ENCODE results near the gene TMEM63C.

TMEM63C gene

DNA sequence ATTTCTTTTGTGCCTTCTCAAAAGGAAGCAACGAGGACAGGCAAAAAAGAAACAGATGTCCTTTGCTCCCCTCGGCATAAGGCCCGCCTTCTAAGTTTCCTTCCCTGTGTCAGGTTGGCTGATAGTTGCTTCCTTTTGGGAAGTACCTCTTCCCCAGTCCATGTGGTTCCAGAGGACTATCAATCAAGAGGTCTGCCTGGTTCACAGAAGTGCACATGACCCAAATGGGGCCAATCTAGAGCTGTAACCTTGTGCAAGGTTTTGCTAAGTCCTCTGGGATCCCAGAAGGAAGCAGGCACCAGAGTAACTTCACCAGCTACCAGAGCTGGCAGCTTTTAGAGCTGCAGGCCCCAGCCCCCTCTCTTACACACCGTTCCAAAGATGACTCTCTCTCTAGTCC is 42.6 kb downstream of the TMEM63C start:
- DNase-seq, result no peak

DNA sequence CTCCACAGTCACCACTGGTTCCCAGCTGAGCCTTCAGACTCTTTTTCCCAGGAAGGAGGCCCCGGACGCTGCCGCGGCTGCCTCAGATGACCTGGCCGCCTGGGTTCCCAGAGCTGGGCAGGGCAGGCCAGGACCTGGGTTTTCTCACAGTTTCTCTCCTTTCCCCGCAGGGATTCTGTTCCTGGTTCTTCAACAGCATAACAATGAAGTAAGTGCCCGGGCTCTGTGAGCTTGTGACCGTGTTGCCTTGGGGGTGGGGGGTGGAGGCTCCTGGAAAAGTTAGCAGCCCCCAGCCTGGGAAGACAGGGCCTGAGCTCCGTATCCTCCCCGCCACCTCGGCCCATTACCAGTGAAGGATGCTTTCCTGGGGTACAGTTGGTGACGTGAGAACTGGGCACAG is 43.7 kb downstream of the TMEM63C start:
- no peak for DNase-seq

DNA sequence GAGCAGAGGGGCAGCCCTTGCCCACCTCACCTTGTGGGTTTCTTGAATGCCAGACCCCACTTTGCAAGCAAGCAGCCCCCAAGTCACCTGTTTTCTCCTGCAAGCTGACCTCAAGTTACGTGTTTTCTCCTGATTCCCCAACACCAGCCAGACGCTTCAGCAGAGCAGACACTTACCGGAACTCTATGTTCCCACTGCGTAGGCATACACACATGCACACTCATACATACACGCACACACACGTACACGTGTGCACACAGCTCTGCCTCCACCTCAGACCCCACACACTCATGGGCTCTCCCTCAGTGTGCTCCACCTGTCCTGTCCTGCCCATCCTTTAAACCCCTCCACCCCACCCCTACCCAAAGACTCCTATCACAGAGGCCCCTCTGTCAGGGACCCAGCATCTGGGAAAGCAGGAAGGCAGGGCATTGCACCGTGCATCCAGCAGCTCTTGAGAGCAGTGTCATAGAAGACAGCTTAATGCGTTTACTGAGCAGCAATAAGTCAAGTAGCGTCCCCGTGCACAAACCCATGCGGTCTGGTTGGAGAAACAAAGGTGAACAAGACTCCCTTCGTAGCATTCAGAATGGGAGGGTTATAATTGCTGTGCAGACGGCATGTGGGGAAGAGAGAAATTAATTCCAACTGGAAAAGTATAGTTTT is 44.4 kb downstream of the TMEM63C start:
- no peak for DNase-seq

DNA sequence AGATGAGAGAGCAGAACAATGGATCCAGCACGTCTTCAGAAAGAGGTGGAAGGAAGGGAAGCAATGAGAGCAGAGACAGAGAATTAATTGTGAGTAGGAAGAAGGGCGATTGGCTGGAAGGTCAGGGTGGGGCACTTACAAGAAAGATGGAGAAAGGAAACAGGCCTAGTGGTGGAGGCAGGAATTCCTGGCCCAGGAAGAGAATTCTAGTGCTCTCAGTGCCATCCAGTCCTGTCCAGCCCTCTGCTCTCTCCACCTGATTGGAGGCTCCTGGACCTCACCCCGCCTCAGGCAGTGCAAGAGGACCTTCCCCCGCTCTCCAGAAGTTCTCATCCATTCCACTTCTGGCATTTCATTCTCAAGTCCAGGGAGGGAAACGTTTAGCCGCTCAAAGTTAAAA is 46.5 kb downstream of the TMEM63C start:
- DNase-seq, result no peak

DNA sequence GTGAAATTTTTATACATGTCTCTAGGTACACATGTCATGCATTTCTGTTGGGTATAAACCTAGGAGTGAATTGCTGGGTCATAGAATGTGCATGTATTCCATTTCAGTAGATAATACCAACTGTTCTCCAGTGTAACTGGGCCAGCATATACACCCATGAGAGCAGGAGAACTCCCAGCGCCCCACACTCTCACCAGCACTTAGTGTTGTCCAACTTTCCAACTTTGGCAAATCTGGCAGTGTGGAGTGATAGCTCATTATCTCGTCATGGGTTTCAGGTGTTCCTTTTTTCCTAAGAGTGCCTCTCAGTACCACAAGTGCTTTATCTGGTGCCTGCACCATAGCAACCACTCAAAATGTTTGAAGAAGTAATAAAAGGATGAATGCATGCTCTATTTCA is 49.3 kb downstream of the TMEM63C start:
- no peak for DNase-seq

DNA sequence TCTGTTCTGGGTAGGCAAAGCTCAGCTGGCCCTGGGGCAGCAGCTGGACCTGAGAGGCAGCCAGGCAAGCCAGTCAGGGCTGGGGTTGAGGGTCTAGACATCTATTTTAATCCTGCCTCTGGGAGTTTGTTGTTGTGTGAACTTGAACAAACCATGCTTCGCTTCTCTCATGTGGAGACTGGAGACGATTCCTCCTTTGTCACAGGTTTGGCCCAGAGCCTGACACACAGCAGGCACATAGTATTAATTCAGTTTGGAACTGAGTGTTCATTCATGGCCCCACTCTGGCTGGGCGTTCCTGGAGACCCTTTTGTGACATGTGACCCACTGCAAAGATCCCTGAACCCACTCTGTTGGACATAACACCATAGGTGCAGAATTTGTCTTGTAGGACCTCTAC is 50.1 kb downstream of the TMEM63C start:
- DNase-seq, result no peak

DNA sequence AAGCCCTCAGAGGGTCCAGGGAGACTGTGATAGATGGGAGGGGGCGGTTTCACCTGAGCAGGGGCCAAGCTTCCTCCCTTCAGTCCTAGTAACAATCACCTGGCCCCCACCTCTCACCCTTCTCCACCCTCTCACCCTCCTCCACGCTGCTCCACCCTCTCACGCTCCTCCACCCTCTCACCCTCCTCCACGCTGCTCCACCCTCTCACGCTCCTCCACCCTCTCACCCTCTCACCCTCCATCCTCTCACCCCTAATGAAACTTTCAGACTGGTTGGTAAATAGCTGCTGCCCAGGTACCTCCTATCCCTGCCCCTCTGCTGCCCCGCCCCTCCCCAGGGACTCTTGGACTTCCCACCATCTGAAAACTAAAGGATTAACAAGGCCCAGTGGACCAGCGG is 55.2 kb downstream of the TMEM63C start:
- no peak for DNase-seq

DNA sequence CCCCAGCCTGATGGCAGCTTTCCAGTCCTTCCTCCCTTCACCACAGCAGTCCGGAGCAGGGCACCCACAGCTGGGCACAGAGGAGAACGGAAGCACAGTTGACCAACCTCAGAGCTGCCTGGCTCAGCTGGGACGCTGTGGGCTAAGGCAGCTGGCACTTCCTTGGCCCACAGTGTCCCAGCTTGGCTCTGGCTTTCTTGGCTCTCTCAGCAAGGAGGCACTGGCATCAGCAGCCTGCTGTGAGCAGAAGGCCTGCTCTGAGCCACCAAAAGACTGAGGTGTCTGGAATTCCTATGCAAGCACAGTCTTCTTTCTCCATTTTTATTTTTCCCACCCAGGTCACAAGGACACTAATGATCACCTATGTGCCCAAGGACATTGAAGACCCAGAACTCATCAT is 56.8 kb downstream of the TMEM63C start:
- DNase-seq, result no peak

DNA sequence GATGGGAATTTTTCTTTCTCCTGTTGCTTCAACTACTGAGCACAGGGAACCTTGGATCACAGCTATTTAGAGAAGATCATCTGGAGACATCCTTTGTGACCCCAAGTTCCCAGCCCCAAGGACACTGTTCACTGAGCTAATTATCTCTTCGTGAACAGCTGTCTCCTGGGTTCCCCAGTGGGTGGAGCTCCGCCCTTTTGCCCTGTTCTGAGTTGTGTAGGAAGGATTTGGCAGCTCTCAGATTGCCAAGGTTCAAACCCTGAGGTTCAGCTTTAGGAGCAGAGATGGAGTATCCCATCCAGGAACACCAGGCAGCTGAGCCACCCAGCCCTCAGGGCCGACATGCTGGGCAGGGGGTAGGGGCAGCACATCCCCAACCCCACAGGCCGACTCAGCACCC is 57.4 kb downstream of the TMEM63C start:
- no peak for DNase-seq

DNA sequence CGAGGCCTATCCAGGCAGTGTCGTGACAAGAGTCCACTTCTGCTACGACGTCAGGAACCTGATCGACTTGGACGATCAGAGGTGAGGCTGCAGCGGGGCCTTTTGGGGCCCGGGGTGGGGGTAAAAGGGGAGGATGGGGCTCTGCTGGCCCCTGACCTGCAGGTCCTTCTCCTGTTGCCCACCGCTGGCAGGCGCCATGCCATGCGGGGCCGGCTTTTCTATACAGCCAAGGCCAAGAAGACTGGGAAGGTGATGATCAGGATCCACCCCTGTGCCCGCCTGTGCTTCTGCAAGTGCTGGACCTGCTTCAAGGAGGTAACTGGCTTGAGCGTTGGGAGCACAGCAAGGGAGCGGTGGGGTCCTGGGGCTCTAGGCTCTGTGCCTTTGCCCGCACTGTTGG is 57.8 kb downstream of the TMEM63C start:
- no peak for DNase-seq

DNA sequence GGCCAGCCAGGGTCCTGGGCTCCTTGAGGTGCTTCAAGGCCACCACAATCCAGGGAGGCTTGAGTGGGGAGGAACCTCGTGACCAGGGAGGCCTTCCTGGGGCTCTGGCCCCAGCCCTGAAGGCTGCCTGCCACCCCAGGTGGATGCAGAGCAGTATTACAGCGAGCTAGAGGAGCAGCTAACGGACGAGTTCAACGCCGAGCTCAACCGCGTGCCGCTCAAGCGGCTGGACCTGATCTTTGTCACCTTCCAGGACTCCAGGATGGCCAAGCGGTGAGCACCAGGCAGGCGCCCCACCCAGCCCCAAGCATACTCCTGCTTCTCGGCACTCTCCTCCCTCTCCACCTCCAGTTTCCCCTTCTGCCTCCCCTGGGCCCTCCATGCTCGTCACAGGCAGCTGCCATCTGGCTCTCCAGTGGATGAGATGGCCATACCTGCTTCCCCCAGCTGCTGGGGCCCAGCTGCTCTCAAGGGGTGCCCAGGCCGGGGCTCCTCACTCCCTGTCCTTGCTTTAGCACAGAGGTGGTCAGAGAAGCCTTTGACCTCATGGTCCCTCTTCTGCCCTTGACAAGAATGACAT is 58.8 kb downstream of the TMEM63C start:
- no peak for DNase-seq

DNA sequence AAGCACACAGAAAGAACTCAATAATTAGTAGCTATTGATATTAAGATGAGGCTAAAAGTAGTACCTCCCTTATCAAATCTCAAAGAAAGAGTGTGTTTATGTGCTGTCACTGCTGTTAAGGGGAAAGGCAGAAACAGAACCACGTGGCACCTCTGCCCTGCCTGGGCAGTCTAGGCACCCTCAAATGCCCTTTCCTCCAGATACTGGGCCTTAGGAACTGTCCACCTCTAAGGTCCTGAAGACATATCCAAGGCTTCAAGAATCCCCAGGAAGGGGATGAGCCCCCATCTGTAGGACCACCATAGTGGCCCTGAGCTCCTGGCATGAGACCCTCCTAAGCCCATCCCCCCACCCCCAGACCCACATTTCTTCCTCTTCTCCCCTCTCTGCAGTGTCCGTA is 60.4 kb downstream of the TMEM63C start:
- no peak for DNase-seq

DNA sequence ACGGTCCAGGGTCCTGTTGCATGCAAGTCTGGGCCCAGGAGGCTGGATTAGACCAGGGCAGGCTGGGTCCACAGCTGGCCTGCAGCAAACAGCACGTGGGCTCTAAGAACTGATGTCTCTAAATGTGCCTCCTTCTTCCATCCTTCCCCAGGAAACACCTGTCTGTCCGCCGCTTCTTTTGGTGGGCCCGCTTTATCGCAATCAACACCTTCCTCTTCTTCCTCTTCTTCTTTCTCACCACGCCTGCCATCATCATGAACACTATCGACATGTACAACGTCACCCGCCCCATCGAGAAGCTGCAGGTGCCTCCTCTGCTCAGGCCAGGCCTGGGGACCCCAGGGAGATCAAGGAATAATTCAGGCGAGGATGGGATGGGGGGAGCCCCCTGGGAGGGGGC is 61.2 kb downstream of the TMEM63C start:
- DNase-seq, result no peak

DNA sequence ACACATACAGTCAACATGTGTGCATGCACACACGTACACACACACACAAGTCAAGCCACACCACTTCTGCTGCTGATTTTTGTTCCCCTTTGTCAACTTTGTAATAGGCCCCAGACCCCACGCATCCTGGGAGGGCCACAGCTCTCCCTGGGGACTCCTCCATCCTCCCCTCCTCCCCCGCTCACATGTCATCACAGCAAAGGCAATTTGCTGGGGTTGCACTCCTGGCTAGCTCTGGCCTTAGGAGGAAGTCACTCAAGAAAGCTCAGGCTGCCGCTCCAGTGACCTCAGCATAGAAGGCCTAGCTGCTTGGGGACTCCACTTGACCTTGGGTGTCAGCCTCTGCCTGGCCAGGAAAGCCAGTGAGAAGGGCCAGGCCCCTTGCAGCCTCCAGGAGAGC is 62.3 kb downstream of the TMEM63C start:
- DNase-seq, result no peak

DNA sequence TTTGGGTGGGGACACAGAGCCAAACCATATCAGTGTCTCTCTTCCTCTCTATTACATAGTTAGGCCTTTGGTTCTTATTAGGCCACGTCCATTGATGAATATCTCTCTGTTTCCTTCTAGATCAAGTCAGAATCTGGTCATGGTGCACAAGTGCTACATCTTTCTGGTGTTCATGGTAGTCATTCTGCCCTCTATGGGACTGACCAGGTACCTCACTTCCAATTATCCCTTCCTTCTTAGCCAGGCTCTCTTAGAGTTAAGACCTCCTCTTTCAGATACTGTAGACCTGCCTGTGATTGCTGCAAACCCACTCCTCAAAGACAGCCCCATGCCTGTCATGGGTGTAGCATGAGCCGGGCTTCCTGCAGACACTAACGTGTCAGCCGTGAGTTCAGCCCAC is 64.2 kb downstream of the TMEM63C start:
- DNase-seq, result no peak

DNA sequence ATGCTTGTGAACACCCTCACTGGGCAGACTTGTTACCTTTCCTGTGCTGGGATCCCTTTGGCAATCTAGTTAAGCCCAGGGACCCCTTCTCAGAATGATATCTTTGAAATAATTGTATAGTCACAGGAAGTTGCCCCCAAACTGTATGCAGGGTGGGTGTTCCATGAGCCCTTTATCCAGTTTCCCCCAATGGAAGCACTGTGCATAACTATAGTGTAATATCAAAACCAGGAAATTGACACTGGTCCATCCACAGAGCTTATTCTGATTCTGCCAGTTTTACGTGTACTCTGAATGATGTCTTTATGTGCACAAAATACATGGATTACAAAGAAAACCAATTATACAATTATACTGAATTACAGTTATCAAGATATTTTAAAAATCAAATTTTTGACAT is 65.2 kb downstream of the TMEM63C start:
- no peak for DNase-seq

DNA sequence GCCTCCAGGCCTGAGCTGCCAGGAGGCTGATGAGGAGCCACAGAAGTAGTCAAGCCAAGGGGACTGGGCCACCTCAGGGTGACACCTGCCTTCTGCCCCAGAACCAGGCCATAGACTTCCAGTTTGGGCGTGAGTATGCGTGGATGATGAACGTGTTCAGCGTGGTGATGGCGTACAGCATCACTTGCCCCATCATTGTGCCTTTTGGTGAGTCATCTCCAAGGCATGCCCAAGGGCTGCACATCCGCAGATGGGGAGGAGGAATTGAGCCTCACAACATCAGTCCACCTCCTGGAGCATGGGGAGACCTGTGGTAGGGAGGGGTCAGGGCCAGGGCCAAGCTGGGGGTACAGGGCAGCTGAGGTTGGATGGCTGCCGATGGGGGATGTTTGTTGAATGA is 67.1 kb downstream of the TMEM63C start:
- no peak for DNase-seq

DNA sequence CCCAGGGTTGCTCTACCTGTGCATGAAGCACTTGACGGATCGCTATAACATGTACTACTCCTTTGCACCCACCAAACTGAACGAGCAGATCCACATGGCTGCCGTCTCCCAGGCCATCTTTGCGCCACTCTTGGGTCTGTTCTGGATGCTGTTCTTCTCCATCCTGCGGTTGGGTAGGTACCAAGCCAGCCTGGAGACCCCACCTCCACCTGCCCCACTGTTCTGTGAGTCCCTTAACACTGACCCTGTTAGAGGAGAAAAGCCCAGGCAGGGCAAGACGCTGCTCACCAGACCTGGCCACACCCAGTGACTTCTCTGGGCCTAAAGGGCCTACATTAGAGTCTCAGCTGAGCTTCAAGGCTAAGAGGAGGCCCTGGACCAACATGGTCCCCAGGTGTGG is 67.7 kb downstream of the TMEM63C start:
- DNase-seq, result no peak

DNA sequence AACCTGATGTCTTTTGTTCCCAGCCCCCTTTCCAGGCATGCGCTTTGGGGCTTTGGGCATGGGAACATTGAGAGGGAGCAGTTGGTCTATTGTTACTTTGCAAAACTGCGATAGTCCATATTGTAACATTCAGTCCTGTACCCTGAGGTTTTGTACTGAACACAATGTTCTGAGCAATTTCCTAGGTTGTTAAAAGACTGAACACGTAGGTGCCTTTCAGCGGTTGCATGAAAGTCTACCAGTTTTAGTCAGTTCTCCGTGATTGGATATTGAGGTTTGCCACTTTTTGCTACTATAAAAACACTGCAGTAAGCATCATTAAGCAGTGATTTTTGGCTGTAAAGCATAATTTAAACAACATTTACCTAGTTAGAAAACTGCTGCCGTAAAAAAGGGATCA is 69.3 kb downstream of the TMEM63C start:
- no peak for DNase-seq

DNA sequence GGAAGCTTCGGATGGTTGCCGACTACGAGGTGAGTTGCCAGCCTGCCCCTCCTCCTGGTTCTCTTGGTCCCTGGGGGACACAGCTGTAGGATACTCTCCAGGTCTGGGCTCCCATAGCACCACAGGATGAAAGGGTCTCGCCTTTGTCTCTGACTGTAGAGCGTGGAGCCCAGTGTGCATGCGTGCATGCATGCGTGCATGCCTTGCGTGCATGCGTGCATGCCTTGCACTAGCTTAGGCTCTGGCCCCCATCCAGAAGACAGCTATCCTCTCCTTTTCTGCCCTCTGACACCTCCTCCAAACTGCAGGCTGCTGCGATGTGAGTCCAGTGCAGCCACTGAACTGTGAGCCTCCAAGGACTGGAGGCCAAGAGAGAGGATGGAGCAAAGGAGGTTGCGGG is 70.3 kb downstream of the TMEM63C start:
- DNase-seq, result no peak

DNA sequence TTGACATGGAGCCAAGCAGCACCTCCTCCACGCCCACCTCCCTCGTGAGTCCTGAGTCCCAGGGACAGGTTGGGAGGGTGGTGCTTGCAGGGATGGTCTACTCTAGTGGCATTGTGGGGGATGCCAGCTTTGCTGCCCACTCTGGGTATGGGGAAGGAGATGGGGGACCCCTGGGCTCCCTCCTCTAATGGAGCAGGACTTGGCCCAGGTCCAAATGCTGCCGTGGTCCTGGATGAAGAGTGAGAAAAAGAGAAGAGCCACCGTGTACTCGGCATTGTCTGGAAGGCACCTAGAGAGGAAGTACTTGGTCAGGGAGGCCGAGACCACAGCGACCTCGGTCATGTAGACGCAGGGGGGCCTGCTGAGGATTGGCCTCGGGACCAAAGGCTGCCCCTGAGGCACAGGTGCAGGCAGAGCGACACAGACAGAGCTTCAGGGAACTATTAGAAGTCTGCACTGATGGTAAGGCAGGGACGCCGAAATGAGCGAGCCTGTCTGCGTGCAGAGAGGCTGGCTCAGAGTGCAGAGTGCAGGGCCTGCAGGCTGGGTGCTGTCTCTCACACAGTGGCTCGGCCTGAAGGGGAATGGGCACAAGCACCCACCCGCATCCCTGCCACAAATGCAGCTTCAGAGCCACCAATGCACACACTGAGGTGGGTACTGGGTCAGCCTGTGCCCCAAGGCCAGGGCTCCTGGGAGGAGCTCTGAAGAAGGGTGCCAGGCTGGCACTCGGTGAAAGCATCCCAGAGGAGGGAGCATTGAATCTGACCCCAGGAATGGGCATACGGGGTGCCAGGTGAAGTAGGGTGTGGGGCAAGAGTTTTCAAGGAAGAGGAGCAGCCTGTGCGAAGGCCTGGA is 72.0 kb downstream of the TMEM63C start:
- DNase-seq, result no peak

DNA sequence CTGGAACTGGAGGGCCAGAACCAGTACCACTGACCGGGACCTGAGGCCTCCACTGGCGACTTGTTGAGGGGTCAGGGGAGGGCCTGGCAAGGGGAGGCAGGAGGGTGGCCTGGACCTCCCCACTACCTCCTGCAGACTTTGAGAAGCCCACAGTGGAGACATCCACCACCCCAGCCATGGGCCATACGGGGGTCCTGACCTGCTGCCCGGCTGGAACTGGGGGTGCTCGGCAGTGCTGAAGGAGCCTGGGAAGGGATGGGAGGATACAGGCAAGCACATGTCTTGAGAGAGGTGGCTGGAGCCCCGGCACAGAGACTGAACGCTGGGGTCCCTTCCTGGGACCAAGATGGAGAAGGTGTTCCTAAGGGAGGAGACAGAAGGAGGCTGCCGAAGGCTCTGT is 75.1 kb downstream of the TMEM63C start:
- no peak for DNase-seq

DNA sequence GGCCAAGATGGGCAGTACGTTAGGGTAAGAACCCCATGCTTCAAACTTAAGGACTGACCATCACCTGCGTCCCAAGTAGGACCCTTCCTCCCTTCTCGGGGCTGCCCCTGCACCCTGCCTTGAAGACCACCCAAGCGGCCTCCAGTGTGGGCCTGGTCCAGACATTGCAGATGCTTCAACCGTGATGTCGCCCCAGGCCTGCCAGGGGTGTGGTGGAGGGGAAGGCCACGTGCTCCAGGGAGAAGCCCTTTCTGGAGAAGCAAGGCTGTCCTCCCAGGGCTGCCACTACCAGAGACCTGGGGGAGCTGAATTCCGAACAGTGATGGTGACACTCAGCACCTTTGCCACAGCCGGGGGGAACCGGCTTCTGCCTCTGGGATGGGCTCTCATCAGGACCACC is 76.1 kb downstream of the TMEM63C start:
- no peak for DNase-seq

DNA sequence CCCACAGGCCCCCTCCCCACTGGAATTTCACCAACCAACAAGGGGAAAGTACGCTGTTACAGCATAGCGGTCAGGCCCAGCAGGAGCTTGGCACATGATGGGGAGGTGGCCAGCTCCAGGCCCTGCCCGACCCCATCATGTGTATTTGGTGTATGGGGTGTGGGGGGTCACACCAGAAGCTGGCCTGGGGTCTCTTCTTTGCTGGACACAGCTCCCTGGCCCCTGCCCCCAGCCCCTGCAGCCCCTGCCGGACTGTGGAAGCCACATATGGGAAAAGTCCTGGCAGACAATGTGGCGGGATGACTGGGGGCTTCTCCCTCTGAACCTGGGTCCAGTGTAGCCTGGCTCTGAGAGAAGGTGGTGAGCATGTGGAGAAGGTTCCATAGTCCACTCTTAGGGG is 77.0 kb downstream of the TMEM63C start:
- no peak for DNase-seq

Data from right kidney (tissue), 1 donor.